G401.6 (cell line): ENCODE measurements around the gene CXorf58.

Source experiments
- FAIRE-seq: peaks from 2 replicates; lab custom pipeline; 2012; peaks lifted over from hg19 to GRCh38; lab: Jason Lieb, UNC

Gene CXorf58

DNA sequence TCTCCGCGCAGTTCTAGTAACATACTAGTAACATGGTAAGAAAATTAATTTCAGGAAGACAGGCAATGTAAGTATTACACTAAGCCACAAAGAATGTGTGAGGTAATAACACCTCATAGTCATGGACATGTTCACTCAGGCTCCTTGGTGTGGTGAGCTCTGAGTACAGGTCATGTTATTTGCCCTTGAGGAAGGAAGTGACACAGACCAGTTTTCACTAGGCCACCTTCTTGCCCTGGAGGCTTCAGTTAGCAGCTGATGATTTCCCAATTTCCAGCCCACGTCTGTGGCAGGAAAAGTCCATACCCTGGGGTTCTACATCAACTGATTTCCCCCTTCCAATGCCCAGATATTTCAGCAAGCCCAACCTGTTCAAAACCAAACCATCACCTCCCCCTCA lies 6.7 kb upstream of the CXorf58 start:
- FAIRE-seq: peak; percentile 97

DNA sequence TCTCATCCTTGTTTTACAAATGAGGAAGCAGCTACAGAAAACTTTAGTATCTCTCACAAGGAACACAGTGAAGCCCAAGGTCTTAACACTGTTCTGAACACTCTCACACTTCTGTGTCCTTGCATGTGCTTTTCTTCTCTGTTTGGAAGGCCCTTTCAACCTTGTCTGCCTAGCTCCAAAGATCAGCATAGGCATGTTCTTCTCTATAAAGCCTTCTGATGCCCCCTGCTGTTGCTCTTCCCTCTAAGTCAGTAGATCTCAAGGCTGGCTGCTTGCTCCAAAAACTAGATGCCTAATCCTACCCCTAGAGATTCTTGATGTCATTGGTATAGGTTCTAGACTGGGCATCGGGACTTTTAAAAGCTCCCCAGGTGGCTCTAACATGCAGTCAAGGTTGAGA lies 6.0 kb upstream of the CXorf58 start:
- peak; percentile 89 for FAIRE-seq

DNA sequence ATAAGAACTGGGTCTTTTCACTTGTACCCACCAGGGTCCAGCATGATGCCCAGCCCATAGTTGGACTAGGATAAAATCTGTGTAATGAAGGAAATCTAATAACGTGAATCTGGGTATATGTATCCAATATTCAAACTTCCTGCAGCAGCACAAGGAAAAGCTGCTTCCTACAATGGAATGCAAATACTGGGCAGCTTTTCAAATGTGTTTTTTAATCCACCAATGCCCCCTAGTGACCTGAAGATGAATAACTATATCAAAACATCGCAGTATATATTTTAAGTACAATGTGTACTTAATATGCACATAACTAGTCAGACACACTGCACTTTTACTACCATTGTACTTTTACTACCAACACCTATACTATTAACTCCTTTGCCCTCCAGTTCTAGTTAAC lies 5.4 kb upstream of the CXorf58 start:
- FAIRE-seq: peak; percentile 93

DNA sequence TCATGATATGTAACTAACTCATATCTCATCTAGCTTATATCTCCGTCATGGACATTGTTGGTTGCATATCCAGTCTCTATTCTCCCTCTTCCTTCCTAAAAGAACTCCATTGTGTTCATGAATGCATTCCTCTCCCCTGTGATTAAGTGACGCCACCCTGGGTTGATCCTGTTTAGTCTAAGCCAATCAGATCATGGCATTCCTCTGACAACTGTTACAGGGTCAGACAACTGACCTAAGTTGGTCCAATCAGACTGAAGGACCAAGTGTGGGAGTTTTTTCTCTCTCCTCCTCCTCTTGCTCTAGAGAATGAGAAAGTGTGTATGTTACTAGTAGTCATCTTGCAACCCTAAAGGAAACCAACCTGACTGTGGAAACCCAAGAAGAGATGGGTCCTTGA lies 3.7 kb upstream of the CXorf58 start:
- no peak for FAIRE-seq

DNA sequence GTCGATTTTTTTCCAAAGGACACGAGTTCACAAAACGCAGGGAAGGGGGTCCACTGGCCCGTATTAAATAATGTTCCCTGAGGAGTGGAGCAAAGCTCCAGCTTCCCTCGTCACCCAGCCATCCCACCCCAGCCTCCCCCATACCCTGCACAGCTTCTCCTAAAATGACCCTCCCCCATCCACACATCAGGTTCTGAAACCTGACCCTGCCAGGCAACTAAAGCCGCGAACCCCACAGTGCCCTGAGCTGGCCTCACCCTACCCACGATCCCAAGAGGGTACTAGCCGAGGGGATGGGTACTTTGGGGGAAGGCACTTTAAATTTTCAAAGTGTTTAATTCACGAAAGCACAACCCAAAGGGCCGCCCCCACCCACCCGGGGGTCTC lies 702 bp upstream of the CXorf58 start:
- no peak for FAIRE-seq

DNA sequence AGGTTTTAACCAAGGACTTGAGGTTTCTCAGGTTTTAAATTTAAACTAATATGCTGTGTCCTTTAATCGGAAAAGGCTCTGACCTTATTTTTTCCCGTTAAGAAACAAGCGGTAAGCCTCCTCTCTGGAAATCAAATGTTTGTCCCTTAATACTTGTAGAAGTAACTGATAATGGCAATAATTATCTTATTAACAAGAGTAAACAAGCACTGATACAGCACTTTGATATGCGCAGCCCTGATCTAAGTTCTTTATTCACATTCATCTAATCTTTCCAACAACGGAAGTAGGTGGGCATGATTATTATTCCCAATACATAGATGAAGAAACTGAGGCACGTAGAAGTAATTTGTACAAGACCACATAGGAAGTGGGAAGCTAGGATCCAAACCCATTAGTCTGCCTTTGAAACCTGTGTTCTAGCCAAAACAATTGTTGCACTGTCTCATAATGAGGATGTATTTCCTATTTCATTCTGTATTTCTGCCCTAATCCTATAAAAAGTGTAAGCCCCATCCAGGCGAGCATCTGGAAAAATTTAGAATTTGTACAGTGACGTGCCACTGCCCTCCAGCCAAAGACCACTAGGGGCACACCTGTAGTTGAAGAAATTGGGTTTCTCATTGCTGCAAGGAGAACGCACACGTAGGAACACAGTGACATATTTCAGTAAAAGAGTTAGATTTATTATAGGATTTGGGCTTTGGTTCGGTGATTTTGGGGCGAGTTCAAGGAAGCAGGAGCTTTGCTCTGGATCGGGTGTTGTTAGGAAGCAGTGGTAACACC lies 606 bp downstream of the CXorf58 start:
- FAIRE-seq: no peak

DNA sequence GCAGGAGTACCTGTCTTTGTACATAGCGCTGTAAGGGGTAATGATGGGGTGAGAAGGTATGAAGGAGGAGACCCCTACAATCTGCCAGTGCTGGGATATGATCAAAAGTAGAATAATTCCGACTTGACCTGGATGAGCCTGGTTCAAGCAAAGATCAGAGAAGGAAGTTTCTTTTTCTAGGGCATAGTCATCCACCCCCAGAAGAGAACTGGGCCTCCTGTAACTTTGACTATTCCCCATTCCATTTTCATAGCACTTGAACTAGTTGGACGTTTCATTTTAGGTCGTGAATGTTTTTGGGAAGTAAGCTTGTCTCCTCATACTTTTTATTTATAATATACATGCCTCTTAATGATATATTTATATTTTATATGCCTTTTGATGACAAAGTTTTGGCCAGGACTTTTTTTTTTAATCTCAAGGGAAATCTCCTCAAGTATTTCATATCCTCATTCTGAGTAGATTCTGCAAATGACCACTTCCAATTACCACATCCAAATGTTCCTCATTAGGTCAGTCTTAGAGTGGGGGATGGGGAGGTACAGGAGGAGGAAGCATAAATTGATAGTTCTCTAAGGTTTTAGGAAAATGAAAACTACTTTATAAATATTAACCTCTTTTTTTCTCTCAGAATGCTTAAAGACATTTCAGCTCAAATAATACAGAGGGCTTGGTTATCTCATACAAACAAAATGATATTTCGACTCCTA lies 3.5 kb downstream of the CXorf58 start:
- no peak for FAIRE-seq

DNA sequence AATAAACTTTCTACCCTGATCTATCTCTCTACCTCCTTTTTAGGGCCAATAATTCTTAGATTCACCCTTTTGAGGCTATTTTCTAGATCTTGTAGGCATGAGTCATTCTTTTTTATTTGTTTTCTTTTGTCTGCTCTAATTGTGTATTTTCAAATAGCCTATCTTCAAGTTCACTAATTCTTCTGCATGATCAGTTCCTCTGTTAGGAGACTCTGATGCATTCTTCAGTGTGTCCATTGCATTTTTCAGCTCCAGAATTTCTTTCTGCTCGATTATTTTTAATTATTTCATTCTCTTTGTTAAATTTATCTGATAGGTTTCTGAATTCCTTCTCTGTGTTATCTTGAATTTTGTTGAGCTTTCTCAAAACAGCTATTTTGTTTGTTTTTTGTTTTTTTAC lies 11.3 kb downstream of the CXorf58 start:
- FAIRE-seq: no peak

DNA sequence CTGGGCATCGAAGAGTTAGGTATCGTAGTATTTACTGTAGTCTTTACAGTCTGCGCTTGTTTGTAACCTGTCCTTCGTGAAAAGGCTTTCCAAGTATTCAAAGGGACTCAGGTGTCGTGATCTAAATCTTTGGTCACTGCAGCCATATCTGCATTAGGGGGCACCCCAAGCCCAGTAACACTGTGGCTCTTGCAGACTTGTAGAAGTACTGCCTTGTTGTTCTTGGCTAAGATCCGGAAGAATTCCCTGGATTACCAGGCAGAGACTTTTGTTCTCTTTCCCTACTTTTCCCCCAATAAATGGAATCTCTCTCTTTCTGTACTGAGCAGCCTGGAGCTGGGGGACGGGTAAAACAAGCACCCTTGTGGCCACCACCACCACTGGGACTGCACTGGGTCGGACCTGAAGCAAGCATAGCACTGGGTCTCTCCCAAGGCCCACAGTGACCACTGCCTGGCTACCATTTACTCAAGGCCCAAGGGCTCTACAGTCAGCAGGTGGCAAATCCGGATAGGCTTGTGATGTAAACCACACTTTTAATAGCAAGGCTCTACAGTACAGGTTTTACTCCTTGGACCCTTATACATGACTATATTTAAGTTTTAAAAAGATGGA lies 12.0 kb downstream of the CXorf58 start:
- FAIRE-seq: no peak

DNA sequence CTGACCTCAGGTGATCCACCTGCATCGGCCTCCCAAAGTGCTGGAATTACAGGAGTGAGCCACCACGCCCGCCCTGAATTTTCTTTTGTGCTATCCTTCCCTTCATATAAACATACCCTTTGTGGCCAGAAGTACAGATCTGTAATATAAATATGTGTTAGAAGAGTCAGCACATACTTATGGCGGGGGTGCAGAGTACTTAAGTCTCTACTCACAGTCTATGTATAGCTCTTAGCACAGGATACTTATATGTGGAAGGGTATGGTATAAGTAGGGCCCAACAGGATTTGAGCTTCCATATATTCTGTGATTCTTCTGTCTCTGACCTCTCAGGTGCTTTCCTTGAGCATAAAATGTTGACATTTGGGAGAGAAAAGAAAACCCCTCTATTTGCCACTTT lies 18.2 kb downstream of the CXorf58 start:
- no peak for FAIRE-seq

DNA sequence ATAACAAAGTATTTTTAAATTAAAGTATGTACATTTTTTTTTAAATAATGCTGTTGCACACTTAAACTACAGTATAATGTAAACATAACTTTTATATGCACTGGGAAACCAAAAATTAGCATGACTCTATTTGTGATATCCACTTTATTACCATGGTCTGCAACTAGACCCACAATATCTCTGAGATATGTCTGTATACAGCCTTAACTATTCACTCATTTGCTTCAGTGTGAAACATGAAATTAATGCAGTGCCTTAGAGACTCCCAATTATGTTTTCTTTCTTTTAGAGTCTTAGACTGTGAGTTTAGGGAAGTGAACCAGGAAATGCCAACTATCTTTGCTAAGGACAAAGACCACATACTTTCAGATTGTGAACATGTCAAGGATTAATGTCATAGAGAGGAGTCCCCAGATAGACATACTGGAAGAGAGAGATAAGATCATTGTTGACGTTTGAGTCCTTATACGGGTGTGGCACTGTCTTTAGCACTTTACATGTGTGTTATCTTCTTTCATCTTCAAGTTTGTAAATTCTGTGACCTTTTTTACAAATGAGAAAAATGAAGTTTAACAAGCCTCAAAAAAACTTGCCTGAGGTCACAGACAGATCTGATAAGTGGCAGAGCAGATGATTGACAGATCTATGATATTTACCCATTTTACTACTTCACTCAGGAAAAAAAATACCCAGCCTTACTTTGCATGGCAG lies 23.2 kb downstream of the CXorf58 start:
- no peak for FAIRE-seq

DNA sequence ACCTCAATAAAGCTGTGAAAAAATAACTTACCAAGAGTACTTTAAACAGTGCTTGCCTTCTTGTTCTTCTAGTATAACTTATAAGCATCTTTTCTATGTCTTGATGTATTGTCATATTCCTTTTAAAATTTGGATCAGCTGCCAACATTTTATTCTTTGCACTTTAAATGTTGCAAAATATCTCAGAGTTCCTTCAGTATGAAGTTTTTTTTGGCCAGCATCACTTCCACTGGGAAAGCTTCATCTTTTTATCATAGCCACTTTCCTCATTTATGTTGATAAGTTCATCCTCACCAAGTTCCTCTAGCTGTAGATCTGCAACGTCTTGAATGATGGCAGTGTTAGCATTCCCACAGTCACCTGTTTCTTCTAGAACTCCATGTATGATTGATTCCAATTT lies 24.2 kb downstream of the CXorf58 start:
- no peak for FAIRE-seq

DNA sequence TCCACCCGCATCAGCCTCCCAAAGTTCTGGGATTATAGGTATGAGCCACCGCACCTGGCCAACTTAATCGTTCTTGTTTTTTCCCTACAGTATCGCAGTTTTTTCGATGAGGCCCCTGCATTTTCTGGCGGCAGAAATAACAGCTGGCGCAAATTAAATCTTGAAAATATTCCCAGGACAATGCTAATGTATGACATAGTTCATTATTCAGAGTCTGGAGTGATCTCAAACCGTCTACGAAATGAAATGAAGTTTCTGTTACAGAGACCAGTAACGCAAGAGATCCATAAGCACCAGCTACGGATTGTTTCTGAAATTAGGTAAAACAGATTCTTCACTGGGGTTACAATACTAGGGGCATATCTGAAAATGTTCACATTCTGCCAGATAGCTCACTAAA lies 27.3 kb downstream of the CXorf58 start:
- no peak for FAIRE-seq

DNA sequence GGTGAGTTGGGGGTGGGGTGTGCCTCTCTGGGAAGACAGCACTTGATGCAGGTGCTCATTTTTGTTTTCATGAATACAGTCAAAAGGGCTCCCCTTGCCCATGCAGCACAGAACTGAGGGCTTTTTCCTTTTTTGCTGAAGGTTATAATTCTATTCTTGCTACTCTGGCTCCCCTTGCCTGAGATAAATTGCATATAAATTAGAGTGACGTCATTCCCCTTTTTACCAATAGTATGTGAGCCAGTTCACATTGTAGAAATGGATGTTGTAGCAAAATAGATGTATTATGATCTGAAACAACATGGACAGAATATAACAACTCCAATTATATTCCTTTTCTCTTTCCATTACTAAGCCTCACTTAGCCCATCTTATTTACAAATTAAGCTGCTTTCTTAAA lies 28.4 kb downstream of the CXorf58 start:
- FAIRE-seq: no peak

DNA sequence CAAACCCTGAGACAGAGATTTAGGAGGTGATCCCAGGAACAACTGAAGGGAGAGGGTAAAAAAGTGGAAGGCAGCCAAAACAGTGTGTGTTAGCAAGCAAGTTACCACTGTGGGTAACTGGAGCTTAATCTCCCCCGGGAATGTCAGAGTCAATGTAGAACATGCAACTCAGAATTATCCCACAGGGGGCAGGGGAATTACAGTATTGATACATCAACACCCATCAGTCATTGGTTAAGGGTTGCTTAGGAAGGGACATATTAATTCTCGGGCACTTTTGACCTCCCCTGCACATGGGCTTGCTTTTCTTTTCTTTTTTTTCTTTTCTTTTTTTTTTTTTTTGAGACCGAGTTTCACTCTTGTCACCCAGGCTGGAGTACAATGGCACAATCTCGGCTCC lies 29.3 kb downstream of the CXorf58 start:
- FAIRE-seq: no peak

DNA sequence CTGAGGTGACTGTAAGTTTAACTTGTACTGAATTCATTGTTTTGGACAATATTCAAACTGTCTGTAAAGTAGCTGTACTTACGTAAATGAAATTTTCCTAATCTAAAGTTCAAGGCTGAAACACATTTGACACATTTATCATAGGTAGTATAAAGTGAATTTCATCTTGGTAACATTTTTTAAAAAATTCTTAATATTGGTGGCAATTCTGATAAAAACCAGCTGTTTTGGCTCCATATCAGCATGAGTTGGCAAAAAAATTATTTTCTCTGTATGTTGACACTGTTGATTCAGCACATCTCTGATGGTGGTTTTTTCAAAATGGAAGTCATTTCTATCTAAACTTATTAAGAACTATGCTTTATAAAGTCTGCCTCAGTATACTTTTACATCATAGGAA lies 30.9 kb downstream of the CXorf58 start:
- no peak for FAIRE-seq

DNA sequence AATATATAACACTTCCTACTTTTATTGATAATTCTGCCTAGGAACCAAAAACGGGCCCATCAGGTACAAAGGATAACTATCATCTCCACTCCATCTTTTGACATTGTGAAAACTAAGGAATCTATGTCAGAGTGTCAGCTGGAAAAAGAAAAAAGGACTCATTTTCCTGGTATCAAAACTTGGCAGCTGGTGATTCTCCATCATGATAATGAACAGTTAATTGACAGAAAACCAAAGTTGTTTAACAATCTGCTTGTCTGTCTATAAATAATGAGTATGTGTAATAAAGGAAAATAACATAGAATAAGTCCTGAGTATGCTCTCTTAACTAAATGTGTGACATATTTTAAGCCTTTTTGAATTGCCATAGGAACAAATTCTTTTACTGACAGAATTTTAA lies 31.4 kb downstream of the CXorf58 start:
- FAIRE-seq: no peak

DNA sequence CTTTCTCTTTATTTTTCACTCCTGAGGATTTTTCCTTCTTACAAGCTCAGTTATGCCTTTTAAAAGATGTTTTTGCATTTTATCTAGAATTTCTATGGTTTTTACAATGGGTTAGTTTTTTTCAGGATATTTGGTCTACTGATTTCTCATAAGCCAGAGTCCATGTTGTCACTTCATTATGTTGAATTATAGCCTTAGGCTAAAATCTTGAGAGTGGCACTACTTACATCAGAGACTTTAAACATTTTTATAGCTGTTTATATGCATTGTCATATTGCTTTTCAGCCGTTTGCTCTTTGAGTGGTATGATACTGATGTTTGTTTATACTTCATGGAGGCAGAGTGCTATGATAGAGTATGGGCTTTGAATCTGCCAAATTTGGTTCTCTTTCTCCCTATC lies 36.4 kb downstream of the CXorf58 start:
- no peak for FAIRE-seq

DNA sequence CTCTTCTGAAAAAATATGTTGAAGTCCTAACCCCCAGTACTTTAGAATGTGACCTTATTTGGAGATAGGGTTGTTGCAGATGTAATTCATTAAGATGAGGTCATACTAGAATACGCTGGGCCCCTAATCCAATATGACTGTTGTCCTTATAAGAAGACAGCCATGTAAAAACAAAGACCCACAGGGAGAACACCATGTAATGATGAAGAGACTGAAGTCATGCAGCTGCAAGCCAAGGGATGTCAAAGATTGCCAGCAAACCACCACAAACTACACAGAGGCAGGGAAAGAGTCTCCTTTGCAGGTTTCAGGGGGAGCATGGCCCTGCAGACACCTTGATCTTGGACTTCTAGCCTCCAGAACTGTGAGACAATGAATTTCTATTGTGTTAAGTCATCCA lies 37.4 kb downstream of the CXorf58 start:
- FAIRE-seq: no peak

DNA sequence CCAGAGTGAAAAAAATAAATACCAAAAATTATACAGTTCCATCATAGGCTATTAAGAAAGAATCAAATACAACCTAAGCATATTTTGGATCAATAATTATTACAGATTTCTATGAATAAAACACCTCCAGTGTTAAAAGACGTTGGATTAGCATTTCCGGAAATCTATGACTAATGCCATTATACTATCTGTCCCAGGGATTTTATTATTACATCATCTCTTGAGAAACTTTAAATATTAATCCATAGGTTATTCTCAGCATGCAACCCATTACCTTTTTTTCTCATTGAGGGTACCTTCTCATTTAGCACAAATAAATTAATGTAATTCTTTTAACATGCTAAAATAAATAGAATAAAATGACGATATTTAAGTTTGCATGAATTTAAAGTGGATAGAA lies 44.6 kb downstream of the CXorf58 start:
- FAIRE-seq: no peak

DNA sequence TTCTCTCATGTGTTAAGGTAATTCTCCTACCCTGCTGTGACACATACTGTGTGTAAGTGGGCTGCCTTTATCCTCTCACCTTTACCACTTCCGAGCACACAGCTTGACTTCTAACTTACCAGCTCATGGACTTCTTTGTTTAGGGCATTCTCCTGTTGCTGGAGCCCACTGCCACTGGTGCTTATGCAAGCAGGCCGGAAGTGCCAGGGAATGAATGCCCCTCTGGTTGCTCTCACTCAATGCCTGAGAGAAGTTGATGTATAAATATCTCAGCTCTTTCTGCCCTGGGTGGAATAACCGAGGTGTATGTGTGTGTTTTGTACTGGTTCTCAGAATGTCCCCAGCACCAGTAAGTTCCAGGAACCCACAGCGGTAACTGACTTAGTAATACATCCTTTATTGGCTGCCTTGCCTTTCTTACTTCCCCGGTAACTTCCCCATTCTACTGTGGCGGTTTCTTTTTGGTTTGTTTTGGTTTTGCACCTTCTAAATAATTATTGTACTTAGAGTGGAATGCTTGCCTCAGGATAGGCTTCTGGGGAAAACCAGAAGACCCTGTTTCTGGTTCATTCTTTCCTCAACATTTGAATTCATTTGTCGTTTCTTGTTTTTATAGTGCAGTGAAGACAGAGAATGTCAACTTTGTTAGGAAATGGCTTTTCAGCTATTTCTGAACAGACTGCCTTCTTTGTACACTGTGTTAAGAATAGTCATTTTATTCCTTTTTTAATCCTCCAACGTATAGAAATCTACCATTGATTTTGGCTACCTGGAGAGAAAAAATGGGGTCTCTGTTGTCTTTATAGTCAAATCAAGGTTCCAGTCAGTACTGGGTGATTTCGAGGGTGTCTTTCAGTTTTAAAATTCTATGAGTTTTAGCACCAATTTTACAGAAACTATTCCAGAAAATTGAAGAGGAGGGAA lies 45.4 kb downstream of the CXorf58 start:
- FAIRE-seq: peak; percentile 86

DNA sequence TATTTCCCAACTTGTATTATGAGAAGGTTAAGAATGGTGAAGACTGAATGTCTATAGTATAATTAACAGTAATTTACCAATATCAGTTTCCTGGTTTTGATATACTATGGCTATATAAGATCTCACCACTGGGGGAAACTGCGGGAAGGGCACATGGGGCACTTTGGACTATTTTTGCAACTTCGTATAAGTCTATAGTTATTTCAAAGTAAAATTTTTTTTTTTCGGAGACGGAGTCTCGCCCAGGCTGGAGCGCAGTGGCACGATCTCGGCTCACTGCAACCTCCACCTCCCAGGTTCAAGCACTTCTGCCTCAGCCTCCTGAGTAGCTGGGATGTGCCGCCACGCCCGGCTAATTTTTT lies 46.1 kb downstream of the CXorf58 start:
- FAIRE-seq: no peak
